ENCODE measurements around the gene MCIDAS.

GRCh38 chr5:55191165-55191564, 36.0 kb downstream of the MCIDAS start:
- no peak for TF ChIP-seq EZH2 (conservative IDR thresholded peaks at IDR 0.05; ENCODE audit: low read depth, low read length)
- TF ChIP-seq ZNF343 (CRISPR knock-in tag; IDR thresholded peaks at IDR 0.05): no peak
- no peak for TF ChIP-seq POLR2AphosphoS5 (IDR thresholded peaks at IDR 0.05; ENCODE audit: low read depth, low read length)
- no peak for TF ChIP-seq CTCF (CRISPR knock-in tag; IDR thresholded peaks at IDR 0.05)
- no peak for TF ChIP-seq STAT6 (CRISPR knock-in tag; IDR thresholded peaks at IDR 0.05; ENCODE audit: borderline replicate concordance)
- no peak for TF ChIP-seq ZBTB21 (CRISPR knock-in tag; IDR thresholded peaks at IDR 0.05)
- TF ChIP-seq EP300 (IDR thresholded peaks at IDR 0.05; ENCODE audit: low read depth in 2 of 2, low read length in 2 of 2): no peak
- no peak for TF ChIP-seq EP300 (CRISPR knock-in tag; IDR thresholded peaks at IDR 0.05; ENCODE audit: borderline replicate concordance)
- no peak for TF ChIP-seq TBX2 (CRISPR knock-in tag; IDR thresholded peaks at IDR 0.05; ENCODE audit: borderline replicate concordance)
